ENCODE data around the gene LTB.
"Not testable (repeated sequence)": the region's sequence is repeated elsewhere in the genome, so short reads cannot be mapped to it uniquely, and the experiment has no call there.

The LTB gene

GRCh38 chr6:31597006-31597405, 14.8 kb upstream of the LTB start:
- peak; percentile 84 for DNase-seq

- no peak for DNase-seq
Observed at GRCh38 chr6:31592396-31592771, 10.2 kb upstream of the LTB start.

GRCh38 chr6:31590691-31591090, 8.5 kb upstream of the LTB start:
- not testable (repeated sequence) for DNase-seq

- DNase-seq = no peak
Observed at GRCh38 chr6:31588871-31589650, 6.8 kb upstream of the LTB start.

GRCh38 chr6:31587791-31588777, 5.9 kb upstream of the LTB start:
- DNase-seq = no peak

- peak; percentile 54 for DNase-seq
Observed at GRCh38 chr6:31586599-31587281, 4.5 kb upstream of the LTB start.

GRCh38 chr6:31586008-31586407, 3.8 kb upstream of the LTB start, which contains the start of gene LST1:
Gene LST1, plus strand, starts transcription at chr6:31586277. Its CDS starts 1,023 bp downstream, at chr6:31587300.
- DNase-seq = no peak

- peak; percentile 72 for DNase-seq
Observed at GRCh38 chr6:31585491-31585890, 3.3 kb upstream of the LTB start.

- DNase-seq = no peak
Observed at GRCh38 chr6:31581434-31582229, 592 bp downstream of the LTB start.

GRCh38 chr6:31580807-31581433, 1.3 kb downstream of the LTB start:
- DNase-seq = peak; percentile 90

GRCh38 chr6:31580438-31580740, 1.8 kb downstream of the LTB start:
- DNase-seq = no peak

GRCh38 chr6:31579546-31580437, 2.4 kb downstream of the LTB start:
- DNase-seq = peak; percentile 37

- DNase-seq = no peak
Observed at GRCh38 chr6:31579119-31579505, 3.1 kb downstream of the LTB start.

- peak; percentile 39 for DNase-seq
Observed at GRCh38 chr6:31578184-31579118, 3.8 kb downstream of the LTB start.

GRCh38 chr6:31577579-31577966, 4.7 kb downstream of the LTB start:
- no peak for DNase-seq

- DNase-seq = peak; percentile 62
Observed at GRCh38 chr6:31576897-31577578, 5.2 kb downstream of the LTB start.

- peak; percentile 21 for DNase-seq
Observed at GRCh38 chr6:31575952-31576685, 6.1 kb downstream of the LTB start.

- DNase-seq = peak; percentile 93
Observed at GRCh38 chr6:31575335-31575901, 6.8 kb downstream of the LTB start, which contains the start of gene TNF. Gene TNF, plus strand, starts transcription at chr6:31575565. Its CDS starts 177 bp downstream, at chr6:31575742.
